NCI-H146 treated with DMSO at 0.1 percent for 48 hours (cell line): ENCODE results near the gene SERPINB6.
A peak's percentile ranks its signal among the peaks of the same experiment; 100 is the strongest.
"Not testable (repeated sequence)": the region's sequence is repeated elsewhere in the genome, so short reads cannot be mapped to it uniquely, and the experiment has no call there.

Experiments
- DNase-seq: peaks from one replicate; lab custom pipeline; 2025; ENCODE audit not compliant: unreplicated experiment; lab: John Stamatoyannopoulos, UW

Gene SERPINB6

GRCh38 chr6:2999618-3000557 lies 28.5 kb upstream of the SERPINB6 start, which contains the start of gene NQO2:
Gene NQO2 (plus strand): TSS chr6:2999894. CDS start chr6:3006553, 6,659 bp downstream.
- peak; percentile 48 for DNase-seq

DNA sequence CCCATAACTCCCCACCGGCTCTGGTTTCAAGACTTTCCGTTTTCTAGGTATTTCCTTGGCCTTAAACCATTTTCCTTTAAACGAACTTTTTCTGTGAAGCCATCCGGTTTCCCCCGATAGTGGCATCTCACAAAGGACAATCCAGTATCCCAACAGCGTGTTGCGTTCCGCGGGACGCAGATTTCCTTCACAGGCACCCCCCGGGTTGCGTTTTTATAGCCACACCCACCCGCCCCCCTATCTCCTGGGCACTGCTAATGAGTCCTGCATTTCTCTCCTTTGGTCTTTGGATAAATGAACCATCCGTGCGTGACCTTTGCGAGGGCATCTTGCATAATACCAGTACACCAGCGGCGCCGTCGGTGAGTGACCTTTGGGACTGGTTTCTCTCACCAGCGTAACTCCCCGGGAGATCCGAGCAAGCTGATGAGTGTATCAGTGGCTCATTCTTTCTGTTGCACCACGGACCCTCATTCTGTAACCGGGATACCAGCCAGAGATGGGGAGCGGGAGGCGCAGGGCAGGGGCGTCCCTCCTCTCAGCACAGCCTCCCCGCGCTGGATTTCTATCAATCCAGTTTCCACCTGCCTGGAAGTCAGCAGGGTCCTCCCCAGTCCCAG lies 27.7 kb upstream of the SERPINB6 start:
- no peak for DNase-seq

DNA sequence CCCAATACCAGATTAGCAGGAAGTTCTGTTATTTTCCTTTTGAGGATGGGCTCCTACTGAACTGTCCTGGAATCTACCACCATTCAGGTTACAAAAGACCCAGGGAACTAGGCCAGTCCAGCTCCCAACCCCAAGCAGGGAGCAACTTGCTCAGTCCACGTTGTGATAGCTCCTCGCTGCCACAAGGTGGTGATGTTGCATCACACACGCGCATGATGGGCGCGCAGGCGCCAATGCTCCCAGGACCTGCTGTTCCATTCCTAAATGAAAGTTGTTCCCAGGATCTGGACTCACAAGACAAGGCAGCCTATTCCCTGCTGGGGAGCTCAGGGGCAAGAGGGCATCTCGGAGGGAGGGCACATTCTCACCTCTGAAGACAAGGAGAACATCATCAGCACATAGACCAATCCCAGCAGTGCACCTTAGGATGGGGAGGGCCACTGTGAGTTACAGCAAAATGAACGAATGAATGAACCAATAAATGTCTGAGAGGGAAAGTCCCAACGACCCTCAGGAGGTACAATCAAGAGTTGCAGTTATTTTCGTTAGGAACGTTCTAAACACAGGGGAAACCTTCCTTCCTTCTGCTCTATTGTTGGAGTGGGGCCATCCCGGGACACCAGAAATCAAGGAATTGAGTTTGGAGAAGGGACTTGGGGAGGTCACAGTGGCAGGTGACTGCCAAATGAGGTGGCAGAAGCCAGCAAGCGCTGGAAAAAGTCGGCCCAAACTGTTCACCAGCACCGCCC lies 27.1 kb upstream of the SERPINB6 start:
- DNase-seq, result not testable (repeated sequence)

DNA sequence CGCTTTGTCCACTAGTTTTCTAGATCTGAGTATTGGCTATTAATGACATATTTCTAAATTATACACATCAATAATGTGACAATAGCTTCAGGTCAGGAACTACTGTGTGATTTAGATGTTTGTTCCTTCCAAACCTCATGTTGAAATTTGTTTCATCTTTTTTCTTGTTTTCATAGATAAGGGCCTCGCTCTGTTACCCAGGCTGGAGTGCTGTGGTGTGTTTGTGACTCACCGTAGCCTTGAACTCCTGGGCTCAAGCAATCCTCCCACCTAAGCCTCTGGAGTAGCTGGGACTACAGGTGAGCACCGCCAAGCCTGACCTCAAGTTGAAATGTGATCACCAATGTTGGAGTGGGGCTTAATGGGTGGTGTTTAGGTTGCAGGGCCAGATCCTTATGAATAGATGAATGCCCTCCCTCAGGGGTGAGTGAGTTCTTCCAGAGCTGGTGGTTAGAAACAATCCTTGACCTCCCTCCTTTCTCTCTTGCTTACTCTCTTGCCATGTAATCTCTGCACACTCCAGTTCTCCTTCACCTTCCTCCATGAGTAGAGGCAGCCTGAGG lies 22.5 kb upstream of the SERPINB6 start:
- DNase-seq, result no peak

GRCh38 chr6:2992330-2992979 lies 21.1 kb upstream of the SERPINB6 start:
- no peak for DNase-seq

DNA sequence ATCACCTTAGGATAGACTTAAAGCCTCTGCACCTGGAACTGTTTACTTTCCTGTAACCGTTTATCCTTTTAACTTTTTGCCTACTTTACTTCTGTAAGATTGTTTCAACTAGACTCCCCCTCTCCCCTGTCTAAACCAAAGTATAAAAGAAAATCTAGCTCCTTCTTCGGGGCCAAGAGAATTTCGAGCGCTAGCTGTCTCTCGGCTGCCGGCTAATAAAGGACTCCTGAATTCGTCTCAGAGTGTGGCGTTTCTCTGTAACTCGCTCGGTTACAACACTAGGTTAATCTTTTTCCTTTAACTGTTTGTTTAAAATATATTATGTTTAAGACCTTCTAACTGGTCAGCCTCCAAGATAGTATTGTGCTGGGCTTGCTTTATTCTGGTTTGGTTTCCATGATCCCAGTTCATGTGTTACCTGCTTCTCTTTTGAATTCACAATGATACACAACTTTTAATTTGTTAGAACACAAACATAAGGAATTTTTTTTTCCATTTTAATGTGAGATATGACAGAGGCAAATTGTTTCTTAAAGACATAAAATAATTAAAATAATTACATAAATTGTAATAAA lies 19.7 kb upstream of the SERPINB6 start:
- DNase-seq, result no peak

DNA sequence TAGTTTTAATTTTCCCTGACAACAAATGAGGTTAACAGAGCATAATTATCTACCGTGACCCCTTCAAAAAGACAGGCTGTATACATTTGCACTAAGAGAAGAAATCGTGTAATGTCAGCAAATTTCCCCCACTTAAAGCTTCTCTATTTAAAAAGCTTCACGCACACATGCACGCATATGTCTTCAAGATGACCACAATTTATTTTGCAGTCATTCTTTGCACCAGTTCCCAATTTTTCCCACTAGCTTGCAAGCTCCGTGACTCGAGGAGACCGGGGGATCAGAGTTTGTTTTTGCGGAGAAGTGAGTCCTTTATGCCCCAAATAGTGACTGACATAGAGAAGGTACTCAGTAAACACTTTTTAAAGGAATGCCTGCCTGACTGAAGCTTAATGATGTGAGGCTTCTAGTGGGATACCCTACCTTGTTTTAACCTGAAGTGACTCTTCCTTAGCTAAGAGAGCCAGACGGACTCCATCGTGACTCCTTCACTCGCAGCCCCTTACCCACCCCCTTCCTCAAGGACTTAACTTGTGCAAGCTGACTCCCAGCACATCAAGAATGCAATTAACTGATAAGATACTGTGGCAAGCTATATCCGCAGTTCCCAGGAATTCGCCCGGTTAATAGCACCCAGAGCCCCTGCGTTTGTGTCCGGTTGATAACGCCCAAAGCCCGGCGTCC lies 19.0 kb upstream of the SERPINB6 start:
- DNase-seq, result no peak

- peak; percentile 90 for DNase-seq
These were observed 18.2 kb upstream of the SERPINB6 start for GRCh38 chr6:2989332-2990247.

- DNase-seq, result peak; percentile 52
These were observed 17.3 kb upstream of the SERPINB6 start for GRCh38 chr6:2988426-2989331.

GRCh38 chr6:2988094-2988425 lies 16.7 kb upstream of the SERPINB6 start:
- no peak for DNase-seq

- DNase-seq, result no peak
These were observed 15.4 kb upstream of the SERPINB6 start for GRCh38 chr6:2986722-2987221.

- no peak for DNase-seq
These were observed 13.5 kb upstream of the SERPINB6 start for GRCh38 chr6:2984738-2985406.

DNA sequence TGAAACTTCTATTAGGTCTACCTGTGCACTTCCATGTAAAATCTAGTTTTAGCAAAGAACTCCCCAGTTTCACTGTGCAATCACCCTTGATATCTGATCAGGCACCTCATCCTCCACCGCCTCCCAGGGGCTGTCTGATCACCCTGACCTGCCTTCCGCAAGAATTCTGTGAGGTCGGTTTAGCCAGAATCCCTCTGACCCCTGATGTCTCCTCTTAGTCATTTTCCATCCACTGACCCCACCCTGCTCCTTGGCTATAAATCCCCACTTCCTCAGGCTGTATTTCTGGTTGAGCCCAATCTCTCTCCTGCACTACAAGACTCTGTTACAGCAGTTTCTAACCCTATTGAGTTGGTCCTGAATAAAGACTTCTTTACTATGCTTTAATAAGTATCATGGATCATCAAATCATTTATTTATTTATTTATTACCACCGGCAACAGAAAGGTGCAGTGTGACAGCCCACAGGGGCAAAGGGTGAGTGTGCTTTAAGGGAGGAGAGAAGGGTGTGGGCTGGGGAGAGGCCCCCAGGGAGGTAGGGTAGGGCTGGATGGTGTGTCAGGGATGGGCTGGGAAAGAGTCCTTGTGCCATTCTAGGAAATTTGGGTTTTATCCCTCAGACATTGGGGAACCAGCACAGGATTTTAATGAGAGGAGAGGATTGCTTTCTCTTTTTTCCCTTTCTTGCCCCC lies 11.2 kb upstream of the SERPINB6 start:
- DNase-seq, result no peak

- DNase-seq, result no peak
These were observed 9.1 kb upstream of the SERPINB6 start for GRCh38 chr6:2980465-2980855.

DNA sequence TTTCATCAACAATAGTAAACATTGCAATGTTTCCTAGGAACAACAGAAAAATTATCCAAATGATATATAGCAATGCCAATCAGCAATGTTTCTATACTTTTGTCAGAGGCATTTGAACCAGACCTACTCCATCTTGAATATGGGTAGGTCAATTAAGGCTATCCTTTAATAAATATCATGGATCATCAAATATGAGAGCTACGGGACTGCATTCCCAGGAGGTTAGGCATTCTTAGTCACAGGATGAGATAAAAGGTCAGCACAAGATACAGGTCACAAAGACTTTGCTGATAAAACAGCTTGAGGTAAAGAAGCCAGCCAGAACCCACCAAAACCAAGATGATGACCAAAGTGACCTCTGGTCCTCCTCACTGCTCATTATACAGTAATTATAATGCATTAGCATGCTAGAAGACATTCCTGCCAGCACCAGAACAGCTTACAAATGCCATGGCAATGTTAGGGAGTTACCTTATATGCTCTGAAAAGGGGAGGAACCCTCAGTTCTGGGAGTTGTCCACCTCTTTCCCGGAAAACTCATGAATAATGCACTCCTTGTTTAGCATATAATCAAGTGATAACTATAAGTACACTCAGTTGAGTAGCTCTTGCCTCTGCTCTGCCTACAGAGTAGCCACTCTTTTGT lies 8.6 kb upstream of the SERPINB6 start:
- DNase-seq, result no peak

- DNase-seq, result no peak
These were observed 7.6 kb upstream of the SERPINB6 start for GRCh38 chr6:2978923-2979322.
